GM21381 (cell line): ENCODE results near the gene CARD11.
A peak's percentile ranks its signal among the peaks of the same experiment; 100 is the strongest.
"Not testable (repeated sequence)": the region's sequence is repeated elsewhere in the genome, so short reads cannot be mapped to it uniquely, and the experiment has no call there.

Experiments used
- ATAC-seq: cut with Tn5 transposase; IDR thresholded peaks from one replicate; pipeline ENCODE4 v1.9.1; 2021; ENCODE audit warnings: mild to moderate bottlenecking, moderate library complexity; ENCODE audit not compliant: unreplicated experiment

Gene CARD11

GRCh38 chr7:3065724-3066143, 22.1 kb upstream of the CARD11 start:
- ATAC-seq: no peak

GRCh38 chr7:3064067-3064466, 20.4 kb upstream of the CARD11 start:
- ATAC-seq: no peak

- ATAC-seq: peak; percentile 82
Measured at GRCh38 chr7:3063016-3063753, 19.5 kb upstream of the CARD11 start.

- ATAC-seq: no peak
Measured at GRCh38 chr7:3057066-3057420, 13.4 kb upstream of the CARD11 start.

- ATAC-seq: no peak
Measured at GRCh38 chr7:3056234-3057065, 12.8 kb upstream of the CARD11 start.

GRCh38 chr7:3055626-3056025, 12.0 kb upstream of the CARD11 start:
- ATAC-seq: no peak

- peak; percentile 58 for ATAC-seq
Measured at GRCh38 chr7:3042861-3043489, 692 bp downstream of the CARD11 start.

DNA sequence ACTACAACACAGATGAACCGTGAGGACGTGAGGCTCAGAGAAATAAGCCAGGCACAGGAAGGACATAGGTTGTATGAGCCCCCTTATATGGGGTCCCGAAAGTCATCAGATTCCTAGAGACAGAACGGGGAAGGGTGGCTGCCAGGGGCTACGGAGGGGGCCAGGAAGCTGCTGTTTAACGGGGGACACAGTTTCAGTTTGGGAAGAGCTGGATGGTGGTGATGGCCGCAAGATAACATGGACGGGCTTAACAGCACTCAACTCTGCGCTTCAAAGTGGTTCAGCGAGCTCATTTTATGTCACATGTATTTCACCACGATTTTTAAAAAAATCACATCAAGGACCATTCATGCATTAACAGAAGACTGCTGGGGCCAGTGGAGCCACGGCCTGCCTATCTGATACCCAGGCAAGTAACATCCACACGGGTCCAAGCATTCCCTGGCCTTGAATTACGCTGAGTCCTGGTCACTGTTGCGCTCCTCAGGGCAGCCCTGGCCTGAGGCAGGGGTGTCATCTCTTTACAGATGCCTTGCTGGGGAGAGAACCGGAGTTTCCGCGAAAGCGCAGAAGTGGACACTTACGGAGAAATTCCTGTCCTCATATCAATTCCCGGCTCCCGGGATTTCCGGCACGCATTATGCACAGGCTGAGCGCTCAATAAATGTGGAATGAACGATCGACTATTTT, 1.5 kb downstream of the CARD11 start:
- no peak for ATAC-seq

DNA sequence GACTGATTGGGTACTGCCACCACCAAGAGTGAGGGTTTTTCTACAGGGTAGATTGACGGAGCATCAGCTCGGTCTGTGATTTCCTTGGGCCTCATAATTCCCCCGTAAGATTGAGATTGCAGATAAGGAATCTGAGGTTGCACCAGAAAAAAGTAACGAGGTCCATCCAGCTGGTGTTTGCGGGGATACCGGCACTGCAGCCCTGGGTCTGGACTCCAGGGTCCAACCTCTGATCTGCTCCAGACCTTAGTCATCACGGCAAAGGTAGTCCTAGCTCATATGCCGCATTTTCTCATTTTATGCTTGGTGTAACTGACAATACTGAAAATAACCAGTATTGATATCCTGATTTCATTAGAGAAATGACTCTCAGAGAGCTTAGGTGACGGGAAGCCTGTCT, 3.9 kb downstream of the CARD11 start:
- no peak for ATAC-seq

GRCh38 chr7:3038011-3038410, 5.7 kb downstream of the CARD11 start:
- ATAC-seq: not testable (repeated sequence)

DNA sequence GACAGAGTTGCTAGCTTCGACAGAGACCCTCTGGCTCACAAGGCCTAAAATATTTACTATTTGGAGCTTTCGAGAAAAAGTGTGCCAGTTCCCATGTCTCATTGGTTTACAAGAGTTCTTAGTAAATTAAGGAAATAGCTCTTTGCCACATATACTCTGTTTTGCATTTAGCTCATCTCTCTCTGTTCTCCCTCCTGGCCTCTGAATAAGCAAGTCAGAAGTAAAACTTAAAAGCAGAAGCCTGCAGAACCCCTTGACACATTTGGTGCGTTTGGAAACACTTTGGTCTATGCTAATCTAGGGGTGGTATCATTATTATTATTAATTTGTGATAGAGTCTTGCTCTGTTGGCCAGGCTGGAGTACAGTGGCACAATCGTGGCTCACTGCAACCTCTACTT, 6.4 kb downstream of the CARD11 start:
- ATAC-seq: no peak

GRCh38 chr7:3034591-3035150, 9.0 kb downstream of the CARD11 start:
- no peak for ATAC-seq

DNA sequence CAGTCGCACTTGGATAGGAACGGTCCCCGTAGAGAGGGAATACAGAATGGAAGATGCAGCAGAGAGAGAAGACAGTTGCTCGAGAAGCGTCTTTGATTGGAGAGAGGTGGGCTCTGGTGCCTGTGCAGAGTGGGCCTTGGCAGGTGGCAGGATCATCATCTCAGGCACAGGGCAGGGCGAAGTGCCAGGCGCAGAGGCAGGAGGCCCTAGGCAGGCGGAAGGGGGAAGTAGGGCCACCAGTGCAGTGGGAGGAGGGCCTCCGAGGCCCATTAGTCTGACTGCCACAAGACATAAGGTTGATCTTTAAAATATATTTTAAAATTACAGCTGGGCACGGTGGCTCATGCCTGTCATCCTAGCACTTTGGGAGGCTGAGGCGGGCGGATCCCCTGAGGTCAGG, 10.1 kb downstream of the CARD11 start:
- ATAC-seq: no peak

- ATAC-seq: no peak
Measured at GRCh38 chr7:3033136-3033535, 10.5 kb downstream of the CARD11 start.

GRCh38 chr7:3032256-3032655, 11.4 kb downstream of the CARD11 start:
- no peak for ATAC-seq

- ATAC-seq: no peak
Measured at GRCh38 chr7:3029138-3029537, 14.5 kb downstream of the CARD11 start.

- ATAC-seq: no peak
Measured at GRCh38 chr7:3028758-3029093, 14.9 kb downstream of the CARD11 start.

GRCh38 chr7:3028071-3028757, 15.5 kb downstream of the CARD11 start:
- no peak for ATAC-seq

DNA sequence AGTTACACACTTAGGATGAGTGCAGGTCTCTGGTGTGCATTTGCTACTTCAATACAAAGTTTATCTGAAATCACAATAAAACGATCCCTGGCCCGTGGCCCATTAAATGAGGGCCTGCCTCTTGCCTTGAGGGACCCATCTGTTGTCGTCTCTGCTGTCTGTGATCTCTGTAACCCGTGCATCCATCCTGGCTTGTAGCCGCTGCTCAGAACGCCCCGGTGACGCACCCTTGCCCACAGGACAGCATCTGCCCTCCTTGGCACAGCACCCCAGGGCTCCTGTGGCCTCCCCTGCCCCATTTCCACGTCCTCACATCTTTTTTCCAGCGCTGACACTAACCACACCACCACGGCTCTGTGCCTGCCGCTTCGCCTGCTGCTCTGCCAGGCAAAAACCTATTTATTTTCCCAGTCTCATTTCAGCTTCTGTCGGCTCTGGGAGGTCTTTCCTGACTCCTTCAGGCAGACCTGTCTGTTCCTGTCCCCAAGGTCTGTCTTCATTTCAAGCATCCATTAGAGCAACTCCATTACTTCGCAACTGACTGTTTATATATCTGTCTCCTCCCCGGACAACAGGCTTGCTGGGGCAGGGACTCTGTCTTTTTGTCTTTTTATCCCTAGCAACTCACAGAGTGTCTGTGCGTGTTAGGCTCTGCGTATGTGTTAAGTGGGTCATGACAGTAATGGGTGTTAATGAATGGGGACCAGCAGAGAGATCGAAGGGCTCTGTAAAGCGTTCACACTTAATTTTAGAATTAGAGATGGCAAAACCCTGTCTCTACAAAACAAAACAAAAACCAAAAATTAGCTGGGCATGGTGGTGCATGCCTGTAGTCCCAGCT, 16.4 kb downstream of the CARD11 start:
- ATAC-seq: no peak

GRCh38 chr7:3025616-3026015, 18.1 kb downstream of the CARD11 start:
- ATAC-seq: no peak
